ENCODE measurements around the gene PATL1. TPM values are rescaled to one million over a fixed set of nuclear protein-coding genes. Genes with fewer than 3 reads are reported as not detected.

PATL1 gene
- total RNA-seq (2014; rRNA removed; shearing (Covaris generic)), result 13.2 and 14.6 TPM in 2 replicates

DNA sequence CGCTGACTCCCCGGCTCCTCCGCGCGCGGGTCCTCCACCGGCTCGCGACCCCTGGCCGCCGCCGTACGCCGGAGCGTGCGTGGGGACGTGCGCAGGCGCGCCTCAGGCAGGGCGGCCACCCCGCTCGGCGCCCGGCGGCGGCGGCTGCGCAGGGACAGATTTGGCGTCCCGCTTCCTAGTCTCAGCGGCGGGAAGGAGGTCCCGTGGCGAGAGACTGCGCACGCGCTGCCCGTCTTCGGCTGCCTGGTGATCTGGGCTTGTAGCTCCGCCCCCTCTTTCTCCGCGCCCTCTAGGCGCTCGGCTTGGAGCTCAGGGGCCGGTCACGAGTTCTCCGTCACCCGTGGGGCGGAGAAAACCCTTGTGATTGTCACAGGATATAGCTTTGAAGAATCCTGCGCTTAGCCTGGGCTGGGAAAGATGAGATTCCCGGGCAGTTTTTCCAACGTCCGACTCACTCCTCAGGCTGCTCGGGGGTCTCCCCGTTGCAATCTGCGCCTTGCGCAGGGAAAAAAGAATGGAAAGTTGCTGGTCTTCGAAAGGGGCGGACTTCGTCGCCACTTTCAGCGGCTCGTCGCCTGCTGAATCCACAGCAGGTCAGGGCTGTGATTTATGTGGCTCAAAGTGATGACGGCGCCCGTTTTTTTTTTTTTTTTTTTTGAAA, at the start of gene PATL1:
Gene PATL1, minus strand, starts transcription at position 88 of the 661 bp plus-strand sequence. CDS start 142 bp downstream, outside the sequence.

GRCh38 chr11:59713745-59714144, 44.9 kb upstream of the PATL1 start, which contains the start of gene OR10V1:
OR10V1 (minus strand) TSS chr11:59713845; CDS start chr11:59713845, 0 bp downstream.

GRCh38 chr11:59615637-59616395, 53.0 kb downstream of the PATL1 start, which contains the start of gene OSBP:
OSBP (minus strand) TSS chr11:59615774; CDS start chr11:59615664, 110 bp downstream.

Small RNAs within 50 kb of the gene (small RNA-seq; reads per million reads assigned to genes)
- not detected for gene MIR3162

Other genes starting within 250 kb of the PATL1 start
- not detected in 2 replicates for gene OR5A2, start 242.6 kb downstream of the PATL1 start, total RNA-seq (2014; rRNA removed; shearing (Covaris generic))
- gene OR5A1, start 232.6 kb downstream of the PATL1 start, total RNA-seq (2014; rRNA removed; shearing (Covaris generic)), result not detected in 2 replicates
- gene OR4D6, start 212.1 kb downstream of the PATL1 start, total RNA-seq (2014; rRNA removed; shearing (Covaris generic)), result not detected in 2 replicates
- not detected in 2 replicates for gene OR4D10, start 195.7 kb downstream of the PATL1 start, total RNA-seq (2014; rRNA removed; shearing (Covaris generic))
- gene OR4D11, start 165.5 kb downstream of the PATL1 start, total RNA-seq (2014; rRNA removed; shearing (Covaris generic)), result not detected in 2 replicates
- gene OR4D9, start 157.5 kb downstream of the PATL1 start, total RNA-seq (2014; rRNA removed; shearing (Covaris generic)), result not detected in 2 replicates
- 22.4 and 26.4 TPM in 2 replicates for gene OSBP, start 53.3 kb downstream of the PATL1 start, total RNA-seq (2014; rRNA removed; shearing (Covaris generic))
- gene OR10V1, start 44.8 kb upstream of the PATL1 start, total RNA-seq (2014; rRNA removed; shearing (Covaris generic)), result not detected in 2 replicates
- 27.3 and 31.0 TPM in 2 replicates for gene STX3, start 86.3 kb upstream of the PATL1 start, total RNA-seq (2014; rRNA removed; shearing (Covaris generic))
- 88.9 and 99.5 TPM in 2 replicates for gene MRPL16, start 141.7 kb upstream of the PATL1 start, total RNA-seq (2014; rRNA removed; shearing (Covaris generic))
- not detected in 2 replicates for gene CBLIF, start 176.5 kb upstream of the PATL1 start, total RNA-seq (2014; rRNA removed; shearing (Covaris generic))
- gene TCN1, start 197.4 kb upstream of the PATL1 start, total RNA-seq (2014; rRNA removed; shearing (Covaris generic)), result 2.2 and 8.6 TPM in 2 replicates
- not detected in 2 replicates for gene OOSP3, start 209.7 kb upstream of the PATL1 start, total RNA-seq (2014; rRNA removed; shearing (Covaris generic))

Measured in A375 (cell line).